ENCODE data around the gene AKAP7.

GRCh38 chr6:131143319-131143718, 8.1 kb downstream of the AKAP7 start:
- TF ChIP-seq CTCF (IDR thresholded peaks at IDR 0.05) = no peak
- TF ChIP-seq PHF8 (IDR thresholded peaks at IDR 0.05; ENCODE audit: borderline replicate concordance, low read depth) = no peak
- no peak for TF ChIP-seq REST (IDR thresholded peaks at IDR 0.05)
